RWPE1 (cell line): ENCODE results near the gene RNF223.
A peak's percentile ranks its signal among the peaks of the same experiment; 100 is the strongest.

Experiments
- CTCF ChIA-PET: fragments of 350-600 bp; sonication (Branson Sonifier 250); formaldehyde crosslinking; extraction: SDS; loops from one replicate; lab custom pipeline; 2021; lab: Yijun Ruan, JAX
- POLR2A ChIA-PET: fragments of 400-600 bp; formaldehyde crosslinking; extraction: SDS; loops from one replicate; lab custom pipeline; 2020; ENCODE audit warnings: antibody characterized with exemption; ENCODE audit not compliant: low non-redundant PET; lab: Yijun Ruan, JAX
- DNase-seq: peaks from one replicate; pipeline ENCODE4 v3.0.0; 2012; ENCODE audit warnings: low spot score
- H3K27ac ChIP-seq: fragments of 450-650 bp; 2 replicates; pipeline ENCODE4 v1.5.1; 2017
- CTCF ChIP-seq: fragments of 450-650 bp; conservative IDR thresholded peaks from 2 replicates; pipeline ENCODE4 v1.5.1; 2017; ENCODE audit warnings: low read depth, mild to moderate bottlenecking

Gene RNF223

GRCh38 chr1:1116701-1117468 lies 42.8 kb upstream of the RNF223 start:
- ChIA-PET CTCF (interaction anchor here (0.6 to 0.8 kb wide), 2 partner anchors 55 to 175 kb away, joined by 3 read pairs; no protein-coding TSS in a partner anchor), POLR2A (no interaction called here)
- peak; percentile 18 for DNase-seq
- no peak for TF ChIP-seq CTCF
- H3K27ac ChIP-seq = peak overlapping the region; percentile 70

- DNase-seq = peak; percentile 97
- CTCF ChIA-PET = interaction anchor here (0.7 kb wide), 1 partner anchor 184 kb away, joined by 5 read pairs; no protein-coding TSS in a partner anchor
- POLR2A ChIA-PET = no interaction called here
- H3K27ac ChIP-seq = peak within 1 kb of the TSS; percentile 70
- TF ChIP-seq CTCF = no peak
Measured at GRCh38 chr1:1115786-1116700, 41.9 kb upstream of the RNF223 start, which contains the start of gene C1orf159. TSS of gene C1orf159 (minus strand) at chr1:1116089. CDS start at chr1:1091543, 24,546 bp downstream.

- CTCF ChIA-PET = no interaction called here
- peak overlapping the region; percentile 70 for H3K27ac ChIP-seq
- POLR2A ChIA-PET = no interaction called here
Measured at GRCh38 chr1:1115136-1115785, 41.2 kb upstream of the RNF223 start.

GRCh38 chr1:1114431-1114830 lies 40.3 kb upstream of the RNF223 start:
- CTCF ChIA-PET = no interaction called here
- TF ChIP-seq CTCF = no peak
- H3K27ac ChIP-seq = peak overlapping the region; percentile 70; the same call in 1 of the 2 replicates
- POLR2A ChIA-PET = no interaction called here
- DNase-seq = no peak

More at GRCh38 chr1:1115136-1115785, 41.2 kb upstream of the RNF223 start:
- TF ChIP-seq CTCF = no peak
- DNase-seq = no peak

GRCh38 chr1:1112237-1112985 lies 38.3 kb upstream of the RNF223 start:
- TF ChIP-seq CTCF = no peak
- DNase-seq = no peak
- H3K27ac ChIP-seq = 0 out of 2 replicates have a peak overlapping the region, but pooled peaks have one; percentile 8
- POLR2A ChIA-PET = no interaction called here
- CTCF ChIA-PET = no interaction called here
